OCI-LY7 (cell line): Measurements from ENCODE around the gene SORCS1.

Experiments used
- CTCF ChIP-seq: fragments of 200-600 bp; sonication (generic); conservative IDR thresholded peaks from 2 replicates; pipeline ENCODE4 v1.5.1; 2014; ENCODE audit warnings: mild to moderate bottlenecking, antibody characterized with exemption, low read length, moderate library complexity, mixed read lengths
- EZH2phosphoT487 ChIP-seq: fragments of 200-600 bp; sonication (generic); IDR thresholded peaks from 2 replicates; pipeline ENCODE4 v1.6.1; 2018; ENCODE audit warnings: low read depth, borderline replicate concordance, mild to moderate bottlenecking, mixed run types, antibody characterized with exemption, low read length, moderate library complexity, mixed read lengths

- TF ChIP-seq EZH2phosphoT487 (no peak), CTCF (no peak)
These were observed 521.0 kb downstream of the SORCS1 start for GRCh38 chr10:106643473-106643872.
